Stimulated activated CD8-positive, alpha-beta memory T cell treated with anti-CD3 and anti-CD28 coated beads, Interleukin-4, amount 100 ng/mL, for 24 hours (primary cell): ENCODE results near the gene SS18L1.

Experiments used
- DNase-seq: peaks from one replicate; pipeline ENCODE4 v3.0.0-alpha.2; 2020; ENCODE audit warnings: low read depth

SS18L1 gene

DNA sequence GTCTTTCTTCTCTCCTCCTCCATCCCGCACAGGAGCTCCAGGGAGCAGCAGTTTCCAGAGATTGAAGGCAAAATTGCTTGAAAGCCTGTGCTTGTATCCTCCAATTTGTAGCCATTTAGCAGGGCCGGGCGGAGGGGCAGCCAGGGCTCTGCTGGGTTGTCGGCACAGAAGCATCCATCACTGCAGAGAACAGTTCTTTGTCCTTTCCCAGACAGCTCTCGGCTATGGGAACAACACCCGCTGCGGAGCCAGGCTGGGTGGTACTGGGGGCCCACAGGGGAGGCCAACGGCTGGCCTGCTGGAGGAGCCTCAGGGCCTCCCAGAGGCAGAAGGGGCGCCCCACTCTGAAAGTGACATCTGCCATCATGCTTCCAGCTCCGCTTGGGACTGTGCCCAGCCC, 68.7 kb downstream of the SS18L1 start:
- no peak for DNase-seq

DNA sequence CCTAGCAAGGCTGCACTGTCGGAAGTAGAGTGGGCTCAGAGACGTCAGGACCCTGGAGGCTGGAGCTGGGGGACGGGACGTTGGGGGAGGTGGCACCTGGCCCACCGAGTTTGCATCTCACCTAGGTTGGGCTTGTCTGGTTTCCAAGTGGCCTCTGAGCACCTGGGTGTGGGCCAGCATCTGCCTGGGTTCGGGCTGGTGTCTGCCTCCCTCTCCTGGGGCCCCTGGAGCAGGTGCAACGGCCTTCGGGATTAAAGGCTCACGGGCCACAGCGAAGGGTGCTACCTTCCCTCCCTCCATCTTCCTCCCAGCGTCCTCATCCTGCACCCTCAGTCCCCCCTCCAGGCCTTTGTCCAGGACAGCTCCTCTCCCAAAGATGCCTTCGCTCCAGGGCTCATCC, 70.5 kb downstream of the SS18L1 start:
- no peak for DNase-seq

DNA sequence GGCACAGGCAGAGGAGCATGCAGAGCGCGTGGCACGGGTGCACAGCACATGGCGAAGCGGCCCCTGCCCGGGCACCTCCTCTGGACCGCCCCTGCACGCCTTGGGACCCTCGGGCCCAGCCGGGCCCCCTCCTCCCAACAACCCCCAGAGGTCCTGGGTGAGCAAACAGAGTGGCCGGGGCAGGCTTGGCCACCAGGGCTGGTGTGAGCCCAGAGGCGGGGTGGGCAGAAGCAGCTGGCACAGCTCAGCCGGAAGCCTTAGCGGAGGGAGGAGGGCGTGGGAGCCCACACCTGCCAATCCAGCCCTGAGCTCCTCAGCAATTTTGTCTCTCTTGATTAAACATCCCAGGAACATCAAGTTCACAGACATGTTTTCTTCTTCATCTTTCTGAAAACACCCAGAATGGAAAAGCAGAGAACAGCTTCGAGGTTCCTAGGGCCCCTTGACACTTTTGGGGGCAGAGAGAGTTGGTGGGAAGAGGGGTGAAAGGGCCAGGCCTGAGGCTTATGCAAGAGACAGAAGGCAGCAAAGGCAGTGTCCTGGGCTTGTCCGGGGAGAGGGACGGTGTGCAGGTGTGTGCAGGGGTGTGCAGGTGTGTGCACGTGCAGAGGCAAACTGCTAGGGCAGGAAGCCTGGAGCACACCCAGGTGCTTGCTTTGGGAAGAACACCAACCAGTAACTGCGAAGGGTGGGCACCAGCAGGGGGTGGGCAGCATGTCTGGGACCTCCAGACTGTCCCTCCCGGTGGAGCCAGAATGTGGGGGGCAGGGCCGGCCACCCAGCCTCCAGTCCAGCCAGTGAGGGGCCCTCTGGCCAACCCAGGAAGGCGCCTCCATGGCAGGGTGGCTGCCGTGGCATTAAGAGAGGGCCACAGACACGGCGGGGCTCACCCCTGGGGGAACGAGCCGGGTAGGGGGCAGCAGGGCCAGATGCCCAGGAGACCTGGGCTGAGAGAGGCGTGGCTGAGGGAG, 71.7 kb downstream of the SS18L1 start:
- DNase-seq, result no peak

DNA sequence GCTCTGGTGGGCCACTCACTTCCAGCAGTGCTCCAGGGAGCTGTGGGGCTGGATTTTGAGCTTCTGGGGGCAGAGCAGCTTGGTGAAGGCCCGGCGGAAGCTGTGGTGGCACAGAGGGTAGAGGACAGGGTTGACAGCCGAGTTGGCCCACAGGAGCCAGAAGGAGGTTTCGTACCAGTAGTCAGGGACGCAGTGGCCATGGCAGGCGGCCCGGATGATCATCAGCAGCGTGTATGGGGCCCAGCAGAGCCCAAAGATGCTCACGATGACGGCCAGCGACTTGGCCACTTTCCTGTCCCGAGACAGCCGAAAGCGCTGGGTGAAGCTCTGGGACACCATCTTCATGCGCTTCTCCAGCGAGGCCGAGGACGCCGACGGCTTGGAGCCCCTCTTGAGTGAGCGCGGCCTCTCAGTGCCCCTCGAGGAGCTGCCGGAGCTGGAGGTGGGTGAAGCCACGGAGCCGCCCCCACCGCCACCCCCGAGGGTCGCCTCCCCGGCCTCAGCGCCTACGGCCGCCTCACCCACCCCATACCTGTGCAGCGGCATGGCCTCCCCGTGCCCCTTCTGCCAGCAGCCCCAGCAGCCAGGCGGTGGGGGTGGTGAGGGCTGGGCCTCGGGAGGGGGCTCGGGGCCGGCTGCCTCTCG, 72.5 kb downstream of the SS18L1 start:
- DNase-seq, result no peak

DNA sequence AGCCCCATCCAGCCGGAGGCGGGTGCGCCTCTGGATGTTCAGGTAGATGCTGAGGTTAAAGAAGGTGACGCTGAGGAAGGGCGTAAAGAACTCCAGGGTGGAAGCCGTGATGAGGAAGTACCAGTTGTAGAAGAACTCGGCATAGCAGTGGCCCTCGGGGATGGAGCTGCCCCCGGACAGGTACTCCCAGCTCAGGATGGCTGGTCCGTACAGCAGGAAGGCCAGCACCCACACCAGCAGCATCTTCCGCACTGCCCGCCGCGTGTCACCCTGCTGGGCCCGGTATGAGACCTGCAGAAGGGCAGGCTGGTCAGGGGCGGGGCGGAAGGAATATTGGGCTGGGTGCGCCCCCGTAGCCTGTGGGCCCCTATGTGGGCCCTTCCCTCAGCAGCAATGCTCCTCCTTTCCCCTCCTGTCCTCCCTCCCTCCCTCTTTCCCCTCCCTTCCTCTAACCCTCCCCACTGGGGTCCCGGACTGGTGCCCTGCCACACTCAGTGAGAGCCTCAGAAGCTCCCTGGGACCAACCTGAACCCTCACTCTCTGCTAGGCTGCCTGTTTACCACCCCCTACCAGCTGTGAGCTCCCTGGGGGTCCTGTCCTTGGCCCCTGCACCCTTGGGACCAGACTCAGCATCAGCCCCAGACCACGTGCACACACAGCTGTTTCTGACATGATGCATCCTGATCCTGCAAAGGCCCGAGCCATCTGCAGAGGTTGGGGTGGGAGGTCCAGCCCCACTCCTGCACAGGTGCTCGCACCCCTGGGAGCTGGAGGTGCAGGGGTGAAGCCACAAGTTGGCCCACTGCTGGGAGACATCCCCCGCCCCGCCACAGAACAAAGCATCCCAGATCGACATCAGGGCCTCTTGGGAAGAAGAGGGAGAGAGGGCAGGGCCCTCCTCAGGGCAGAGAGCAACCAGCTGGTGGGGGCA, 73.3 kb downstream of the SS18L1 start:
- no peak for DNase-seq

DNA sequence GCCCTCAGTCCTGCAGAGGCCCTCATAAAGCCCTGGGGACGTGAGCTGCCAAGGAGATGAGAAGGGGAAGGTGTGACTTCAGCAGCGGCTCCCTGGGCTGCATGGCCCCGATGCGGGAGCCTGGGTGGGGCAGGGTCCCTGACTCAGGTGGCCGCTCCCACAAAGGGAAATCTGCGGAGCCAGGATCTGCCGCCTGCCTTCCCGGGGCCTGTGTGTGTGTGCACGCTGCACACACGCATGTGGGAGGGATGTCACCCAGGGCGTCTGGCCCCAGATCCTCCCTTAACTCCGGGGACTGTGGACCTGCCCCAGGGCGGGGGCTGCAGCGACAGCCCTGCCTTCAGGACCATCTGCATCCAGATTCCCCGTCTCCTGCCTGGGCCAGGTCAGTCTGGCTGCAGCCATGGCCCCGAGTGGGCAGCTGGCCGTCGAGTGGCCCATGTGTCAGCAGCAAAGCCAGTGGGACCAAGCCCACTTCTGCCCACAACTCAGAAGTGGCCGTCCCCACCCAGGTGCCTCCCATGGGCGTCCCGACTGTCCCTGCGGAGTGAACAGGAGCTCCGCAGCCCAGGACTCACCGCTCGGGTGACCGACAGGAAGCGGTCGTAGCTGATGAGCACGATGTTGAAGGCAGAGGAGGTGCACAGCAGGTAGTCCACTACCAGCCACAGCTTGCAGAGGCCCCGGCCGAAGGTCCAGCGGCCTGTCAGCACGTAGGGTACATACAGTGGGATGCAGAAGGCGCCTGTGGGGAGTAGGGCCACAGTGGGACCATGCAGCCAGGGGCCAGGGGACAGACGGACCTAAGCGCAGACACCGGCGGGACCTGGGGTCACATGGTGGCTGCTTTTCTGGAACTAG, 74.6 kb downstream of the SS18L1 start:
- no peak for DNase-seq

DNA sequence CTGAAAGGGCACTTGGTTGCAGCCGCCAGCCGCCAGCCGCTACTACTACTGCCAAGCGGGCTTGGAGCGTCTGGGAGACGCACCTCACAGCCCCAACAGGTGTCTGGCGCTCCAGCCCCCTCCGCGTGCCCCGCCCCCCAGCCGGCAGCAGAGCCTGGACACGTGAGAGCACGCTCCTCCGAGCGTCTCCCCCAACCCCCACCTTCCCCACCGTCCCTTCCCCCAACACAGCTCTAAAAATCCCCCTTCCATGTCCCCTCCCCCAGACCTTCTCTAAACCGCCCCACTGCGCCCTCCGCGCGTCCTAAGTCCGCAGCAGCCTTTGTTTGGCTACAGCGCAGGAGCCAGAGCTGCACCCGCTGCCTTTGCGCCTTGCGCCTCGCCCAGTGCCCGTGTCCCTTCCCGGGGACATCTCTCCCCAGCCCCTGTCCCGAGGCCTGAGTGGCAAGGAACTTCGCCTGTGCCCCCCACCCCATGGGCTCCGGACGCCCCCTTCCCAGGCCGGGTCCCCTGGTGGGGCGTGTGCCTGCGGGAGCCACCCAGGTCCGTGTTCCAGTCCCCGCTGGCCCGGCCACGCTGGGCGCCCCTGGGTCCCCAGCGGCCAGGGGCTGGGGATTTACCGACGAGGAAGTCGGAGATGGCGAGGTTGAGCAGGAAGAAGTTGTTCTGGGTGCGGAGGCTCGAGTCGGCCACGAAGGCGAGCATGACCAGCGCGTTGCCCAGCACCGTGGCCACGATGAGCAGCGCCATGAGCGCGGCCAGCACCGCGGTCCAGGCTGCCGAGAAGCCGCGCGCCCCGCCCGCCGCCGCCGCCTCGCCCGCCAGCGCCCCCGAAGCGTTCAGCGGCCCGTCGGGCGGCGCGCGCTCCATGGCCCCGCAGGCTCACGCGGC, 75.8 kb downstream of the SS18L1 start:
- DNase-seq, result no peak

DNA sequence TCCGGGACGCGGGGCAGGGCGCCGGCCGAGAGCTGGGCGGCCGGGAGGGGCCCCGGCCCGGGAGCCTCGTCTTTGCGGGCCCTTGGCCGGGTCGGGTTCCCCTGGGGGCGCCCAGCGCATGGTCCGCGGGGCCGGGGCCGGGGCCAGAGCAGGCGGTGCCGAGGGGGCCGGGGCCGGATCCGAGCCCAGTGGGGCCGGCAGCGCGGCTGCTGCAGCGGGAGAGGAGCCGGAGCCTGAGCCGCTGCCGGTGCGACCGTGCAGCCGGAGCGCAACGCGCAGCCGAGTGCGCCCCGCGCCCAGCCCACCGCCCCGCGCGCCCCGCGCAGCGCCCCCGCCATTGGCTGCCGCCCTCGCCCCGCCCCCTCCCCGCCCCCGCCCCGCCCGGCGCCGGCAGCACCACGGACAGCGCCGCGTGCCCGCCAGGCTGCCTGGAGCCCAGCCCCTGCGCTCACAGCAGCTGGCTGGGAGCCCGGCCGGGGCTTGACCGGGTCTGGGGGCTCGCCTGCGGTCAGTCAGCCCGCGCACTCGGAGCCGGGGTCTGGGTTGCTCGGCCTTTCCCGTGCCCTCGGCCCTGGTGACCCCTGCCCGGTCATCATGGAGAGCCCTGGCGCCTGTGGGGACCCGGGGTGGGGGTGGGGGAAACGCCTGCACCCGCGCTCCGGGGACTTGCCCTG, 76.6 kb downstream of the SS18L1 start, which contains the start of gene HRH3:
Gene HRH3 (minus strand): TSS at position 287 of the 674 bp plus-strand sequence. CDS start 308 bp downstream, outside the sequence.
- DNase-seq, result peak; percentile 15

DNA sequence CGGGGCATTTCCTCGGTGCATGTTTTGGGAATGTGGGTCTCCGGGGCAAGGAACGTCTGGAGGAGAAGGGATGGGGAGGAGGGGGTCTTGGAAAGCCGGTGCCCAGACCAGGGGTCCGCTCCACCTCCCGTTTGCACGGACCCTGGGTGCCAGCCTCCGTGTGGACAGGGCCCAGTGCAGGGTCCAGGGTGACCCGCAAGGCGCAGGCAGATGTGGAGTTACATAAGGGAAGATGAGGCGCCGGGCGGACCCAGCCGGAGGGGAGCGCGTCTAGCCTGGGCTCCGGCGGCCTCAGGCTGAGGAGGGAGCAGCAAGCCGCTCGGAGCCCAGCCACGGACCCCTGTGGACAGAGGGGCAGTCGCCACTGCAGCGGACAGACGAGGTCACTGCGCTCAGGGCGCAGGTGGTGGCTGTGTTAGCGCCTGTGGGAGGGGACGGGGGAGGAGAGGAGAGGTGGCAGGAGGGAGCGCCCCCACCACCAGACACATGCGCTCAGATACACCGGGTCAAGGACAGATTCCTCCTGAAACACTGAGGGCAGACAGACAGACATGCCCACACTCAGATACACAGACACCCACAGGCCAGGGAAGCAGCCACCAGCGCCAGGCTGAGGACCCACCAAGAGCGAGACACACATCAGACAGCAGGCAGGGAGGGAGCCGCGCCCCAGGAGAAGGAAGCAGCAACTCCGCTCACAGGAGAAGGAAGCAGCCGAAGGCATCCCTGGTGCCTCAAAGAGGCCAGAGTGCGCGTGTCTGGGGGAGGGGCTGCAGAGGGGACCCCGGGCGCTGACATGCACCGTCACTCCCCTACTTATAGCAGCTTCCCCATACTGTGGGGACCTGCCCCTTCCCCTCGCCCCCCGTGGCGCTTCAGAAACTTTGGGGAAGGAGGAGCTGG, 77.3 kb downstream of the SS18L1 start:
- no peak for DNase-seq

DNA sequence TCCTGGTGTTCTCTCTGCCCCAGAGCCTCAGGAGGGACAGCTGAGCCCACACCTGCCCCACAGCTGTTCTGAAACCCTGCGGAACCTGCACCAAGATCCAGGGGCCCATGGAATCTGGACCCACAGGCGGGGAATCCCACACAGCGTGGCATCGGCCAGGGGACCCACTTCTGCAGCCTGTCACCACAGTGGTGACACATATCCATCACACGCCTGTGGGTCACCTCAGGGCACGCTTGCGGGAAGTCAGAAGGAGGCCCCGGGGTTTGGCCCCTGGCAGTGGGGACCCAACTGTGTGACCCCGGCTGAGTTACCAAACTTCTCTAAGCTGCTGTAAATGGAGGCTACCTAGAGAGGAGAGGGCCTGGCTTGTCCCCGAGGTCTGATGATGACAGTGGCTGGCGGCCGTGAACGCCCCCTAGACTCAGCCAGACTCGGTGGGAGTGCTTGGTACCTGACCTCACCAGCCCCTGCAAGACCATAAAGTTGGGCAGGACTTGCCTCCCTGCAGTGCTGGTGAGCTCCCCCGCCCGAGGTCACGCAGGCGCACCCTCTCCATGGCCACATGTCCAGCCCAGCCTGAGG, 78.8 kb downstream of the SS18L1 start:
- DNase-seq, result no peak

DNA sequence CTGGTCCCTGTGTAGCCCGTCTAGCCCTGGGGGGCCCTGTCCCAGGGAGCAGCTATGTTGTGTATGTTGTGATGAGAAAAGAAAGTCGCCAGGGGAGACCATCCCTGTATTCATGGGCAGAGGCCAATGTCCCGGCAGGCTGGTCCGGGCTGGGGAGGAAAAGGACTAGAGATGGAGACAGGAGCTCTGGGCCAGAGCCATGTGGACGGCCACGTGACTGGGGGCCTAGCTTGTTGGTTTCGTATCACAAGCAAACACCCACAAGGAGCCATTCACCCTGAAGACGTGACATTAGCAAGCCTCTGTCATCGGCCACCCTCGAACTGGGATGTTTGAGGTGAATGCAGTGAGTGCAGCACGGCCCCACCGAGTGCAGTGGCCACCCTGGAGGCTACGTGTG, 79.4 kb downstream of the SS18L1 start:
- no peak for DNase-seq

DNA sequence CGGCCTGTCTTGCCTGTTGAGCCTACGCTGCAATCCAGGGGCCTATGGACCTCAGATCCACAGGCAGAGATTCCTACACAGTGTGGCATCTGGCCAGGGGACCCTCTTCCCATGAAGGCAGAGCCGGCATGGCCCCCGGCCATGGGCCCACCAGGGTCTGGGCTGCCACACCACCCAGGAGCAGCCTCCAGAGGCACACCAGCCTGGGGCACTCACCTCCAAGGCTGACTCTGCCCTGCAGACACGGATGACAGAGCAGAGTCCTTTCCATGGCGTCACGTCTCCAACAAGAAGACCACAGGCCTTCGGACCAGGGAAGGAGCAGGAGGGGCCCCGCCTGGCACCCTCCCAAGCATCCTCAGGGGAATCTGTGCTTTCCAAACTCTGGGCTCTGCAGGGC, 80.0 kb downstream of the SS18L1 start:
- DNase-seq, result no peak

DNA sequence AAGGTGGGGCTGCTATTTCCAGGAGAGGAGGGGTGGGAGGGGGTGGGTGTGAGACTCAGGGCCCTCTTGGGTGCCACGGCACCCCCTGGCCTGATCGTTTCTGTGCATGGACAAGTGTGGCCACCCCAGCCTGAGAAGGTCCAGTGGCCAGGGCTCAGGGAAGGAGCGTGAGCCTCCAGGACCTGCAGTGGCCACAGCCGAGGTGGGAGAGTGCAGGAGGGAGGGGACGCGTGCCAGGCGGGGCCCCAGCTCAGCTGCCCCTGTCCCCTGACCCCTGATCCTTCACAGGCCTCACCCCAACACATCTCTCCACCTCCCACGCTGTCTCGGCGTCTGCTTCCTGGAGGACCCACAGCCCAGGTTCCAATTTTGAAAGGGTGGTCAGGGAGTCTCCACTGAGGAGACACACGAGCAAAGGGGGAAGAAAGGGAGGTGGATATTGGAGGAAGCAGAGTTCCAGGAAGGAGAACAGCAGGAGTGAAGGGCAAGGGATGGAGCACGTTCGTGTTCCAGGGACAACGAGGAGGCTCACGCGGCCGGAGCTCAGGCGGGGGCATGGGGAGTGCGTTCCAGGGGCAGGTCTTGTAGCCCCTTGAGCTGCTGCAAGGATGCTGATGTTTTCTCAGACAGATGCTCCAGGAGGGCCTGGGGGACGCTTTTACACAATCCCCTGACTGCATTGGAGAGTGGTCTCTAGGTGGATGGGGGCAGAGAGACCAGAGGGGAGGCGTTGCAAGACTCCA, 80.7 kb downstream of the SS18L1 start:
- DNase-seq, result no peak

DNA sequence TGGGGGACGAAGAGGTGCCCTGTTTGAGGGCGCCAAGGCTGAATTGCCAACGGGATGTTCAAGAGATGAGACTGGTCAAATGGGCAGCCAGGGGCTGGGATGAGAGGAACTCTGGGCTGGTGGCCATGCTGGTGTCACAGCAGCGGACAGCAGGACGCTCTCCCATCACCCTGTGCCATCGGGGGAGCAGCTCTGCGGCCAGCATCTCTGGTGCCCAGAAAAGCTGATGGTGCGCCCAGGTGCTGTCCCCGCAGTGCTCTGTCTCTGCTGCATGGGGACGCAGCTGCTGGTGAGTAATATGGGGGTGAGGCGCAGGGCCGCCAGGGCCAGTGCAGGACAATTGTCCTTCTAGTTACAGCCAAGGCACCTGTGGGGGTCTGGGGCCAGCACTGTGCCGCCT, 81.5 kb downstream of the SS18L1 start:
- no peak for DNase-seq

DNA sequence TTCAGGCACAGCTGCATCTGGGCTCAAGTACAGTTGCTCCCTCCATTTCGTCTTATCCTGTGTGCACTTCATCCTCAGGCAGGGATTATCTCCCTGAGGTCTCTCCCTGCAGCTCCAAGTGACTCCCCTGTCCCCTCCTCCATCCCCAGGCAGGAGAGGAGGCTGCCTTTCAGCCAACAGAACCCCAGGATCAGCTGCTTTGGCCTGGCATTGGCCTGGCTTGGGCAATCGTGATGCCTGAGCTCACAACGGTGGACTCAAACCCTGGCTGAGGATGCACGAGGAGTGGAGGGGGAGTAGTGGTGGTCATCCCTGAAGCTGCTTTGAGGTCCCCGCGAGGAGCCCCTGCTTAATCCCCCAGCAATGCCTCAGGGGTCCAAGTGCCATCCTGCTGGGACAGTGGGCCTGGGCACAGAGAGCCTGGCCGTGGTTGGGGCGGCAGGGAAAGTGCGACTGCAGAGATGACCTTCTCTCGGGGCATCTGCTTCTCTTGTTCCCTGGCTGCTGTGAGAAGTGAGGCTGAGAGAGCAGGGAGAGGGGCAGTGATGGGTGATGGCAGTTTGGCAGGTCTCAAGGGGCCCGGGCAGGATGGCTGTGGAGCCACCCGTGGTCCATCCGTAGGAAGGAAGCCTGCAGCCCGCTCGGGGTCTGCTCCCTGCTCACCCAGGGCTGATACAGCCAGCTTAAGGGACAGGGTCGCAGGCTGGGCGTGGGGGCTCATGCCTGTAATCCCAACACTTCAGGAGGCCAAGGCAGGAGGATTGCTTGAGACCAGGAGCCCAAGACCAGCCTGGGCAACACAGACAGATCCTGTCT, 82.5 kb downstream of the SS18L1 start:
- no peak for DNase-seq
